Measurements from ENCODE around the gene TIGD7. TPM values are rescaled to one million over a fixed set of nuclear protein-coding genes. Genes with fewer than 3 reads are reported as not detected.
A peak's percentile ranks its signal among the peaks of the same experiment; 100 is the strongest.
"Not testable (repeated sequence)": the region's sequence is repeated elsewhere in the genome, so short reads cannot be mapped to it uniquely, and the experiment has no call there.

TIGD7 gene
- total RNA-seq, 1 donor from 2014 or later = 4.5 TPM

DNA sequence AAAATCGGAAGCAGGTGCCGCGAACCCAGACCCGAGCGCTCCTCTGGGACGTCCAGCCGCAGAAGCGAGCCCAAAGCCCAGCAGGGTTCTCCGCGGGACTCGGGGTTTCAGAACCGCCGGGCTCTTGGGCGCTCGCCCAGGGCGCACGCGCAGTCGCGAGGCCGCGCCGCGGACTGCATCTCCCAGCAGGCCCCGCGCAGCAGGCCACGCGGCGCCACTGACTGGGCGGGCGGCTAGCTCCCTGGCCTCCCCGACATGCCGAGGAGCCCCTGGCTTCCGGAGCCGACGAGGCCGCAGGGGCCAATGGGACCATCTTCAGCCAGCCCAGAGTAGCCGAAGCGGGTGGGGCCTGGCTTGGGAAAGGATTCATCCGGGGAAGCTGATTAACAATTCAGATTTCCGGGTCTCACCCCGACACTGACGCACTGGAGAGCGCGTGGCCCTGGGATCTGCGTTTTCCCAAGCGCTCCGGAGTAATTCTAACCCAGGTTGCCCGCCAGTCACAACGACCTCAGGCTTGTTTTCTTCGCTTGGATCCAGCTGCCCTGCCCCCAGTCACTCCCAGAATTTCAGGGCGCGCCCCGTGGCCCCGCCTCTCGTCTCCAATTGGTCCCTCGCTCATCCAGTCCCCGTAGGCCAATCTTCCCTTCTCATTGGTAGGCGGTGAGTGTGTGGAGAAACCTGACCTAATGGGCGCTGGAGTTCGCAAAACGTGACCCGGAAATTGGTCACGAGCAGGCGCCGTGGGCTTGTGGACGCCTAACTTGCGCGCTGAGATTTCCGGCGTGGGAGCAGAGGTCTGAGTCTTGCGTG, 22.3 kb downstream of the TIGD7 start, which contains the start of gene ZNF263:
Gene ZNF263, plus strand, starts transcription at position 762 of the 813 bp plus-strand sequence. CDS start 328 bp downstream, outside the sequence.
- peak; percentile 99 for DNase-seq (ENCODE audit: low read depth)

DNA sequence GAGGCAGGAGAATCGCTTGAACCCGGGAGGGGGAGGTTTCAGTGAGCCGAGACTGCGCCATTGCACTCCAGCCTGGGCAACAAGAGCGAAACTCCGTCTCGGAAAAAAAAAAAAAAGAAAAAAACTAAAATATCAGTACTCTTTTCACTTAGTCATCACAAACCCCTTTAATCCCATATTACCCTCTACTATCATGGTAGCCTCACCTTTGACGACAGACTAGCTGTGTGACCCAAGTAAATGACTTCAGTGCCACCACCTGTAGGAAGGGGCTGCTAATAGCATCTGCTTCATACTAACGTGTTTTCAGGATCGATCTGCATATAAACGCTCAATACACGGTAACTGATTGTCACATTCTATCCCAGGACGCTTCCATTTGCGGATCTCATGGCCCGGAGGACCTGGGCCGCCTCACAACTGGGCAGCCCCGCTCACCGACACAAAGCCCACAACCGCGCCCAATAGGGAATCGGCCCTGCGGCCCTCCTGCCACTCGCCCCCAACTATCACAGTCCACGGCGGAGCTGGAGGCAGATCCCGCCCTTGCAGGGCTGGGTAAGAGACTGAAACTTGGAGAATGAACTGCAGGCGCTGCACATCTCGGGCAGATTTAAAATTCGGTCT, 23.0 kb downstream of the TIGD7 start:
- DNase-seq (ENCODE audit: low read depth) = no peak

DNA sequence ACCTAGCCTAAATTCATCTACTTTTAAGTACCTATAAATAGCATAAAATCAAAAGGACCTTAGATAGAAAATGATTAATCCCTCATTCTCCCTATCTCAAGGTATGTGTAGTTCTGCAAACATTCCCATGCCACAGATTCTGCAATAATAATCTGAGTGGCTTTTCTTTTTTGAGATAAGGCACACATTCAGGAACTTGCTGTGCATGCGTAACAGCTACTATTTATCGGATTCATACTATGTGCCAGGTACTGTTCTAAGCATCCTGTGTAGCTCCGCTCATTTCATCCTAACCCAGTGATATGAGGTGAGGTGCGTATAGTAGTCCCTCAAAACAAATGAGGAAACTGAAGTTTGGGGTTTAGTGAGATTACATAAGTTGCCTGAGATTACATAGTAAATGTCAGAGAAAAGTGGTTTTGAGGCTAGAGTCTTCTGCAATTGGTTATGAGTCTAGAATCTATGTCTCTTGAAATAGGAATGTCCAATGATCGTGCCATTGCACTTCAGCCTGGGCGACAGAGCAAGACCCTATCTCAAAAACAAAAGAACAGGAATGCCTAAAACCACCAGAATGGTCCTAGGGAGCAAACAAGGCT, 23.9 kb downstream of the TIGD7 start:
- DNase-seq (ENCODE audit: low read depth) = no peak

DNA sequence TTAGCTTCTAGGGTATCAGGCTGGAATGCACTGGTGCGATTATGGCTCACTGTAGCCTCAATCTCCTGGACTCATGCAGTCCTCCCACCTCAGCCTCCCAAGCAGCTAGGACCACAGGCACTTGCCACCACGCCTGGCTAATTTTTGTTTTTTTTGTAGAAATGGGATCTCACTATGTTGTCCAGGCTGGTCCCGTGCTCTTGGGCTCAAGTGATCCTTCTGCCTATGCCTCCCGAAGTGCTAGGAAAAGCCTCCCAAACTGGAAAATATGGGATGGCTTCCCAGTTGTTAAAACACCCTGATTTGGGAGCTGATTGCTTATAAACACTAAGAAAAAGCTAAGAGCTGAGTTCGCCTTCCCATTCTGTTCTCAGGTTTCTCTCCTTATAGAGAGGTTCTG, 28.6 kb downstream of the TIGD7 start:
- DNase-seq (ENCODE audit: low read depth) = no peak

DNA sequence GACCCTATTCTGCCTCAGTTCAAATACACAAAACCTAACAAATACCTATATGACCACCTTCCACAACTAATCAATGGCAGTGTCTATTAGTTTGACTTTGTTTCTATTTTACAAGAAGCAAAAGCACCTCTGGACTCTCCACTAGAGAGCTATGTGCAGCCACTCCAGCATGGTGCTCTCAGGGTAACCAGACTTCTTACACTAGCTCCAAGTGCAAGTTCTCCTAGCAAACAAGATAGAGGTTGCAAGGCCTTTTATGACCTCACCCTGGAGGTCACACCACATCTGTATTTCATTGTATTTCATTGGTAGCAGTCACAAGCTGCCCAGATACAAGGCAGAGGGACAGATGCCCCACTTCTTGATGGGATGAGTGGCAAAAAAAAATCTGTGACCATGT, 30.3 kb downstream of the TIGD7 start:
- DNase-seq (ENCODE audit: low read depth) = no peak

DNA sequence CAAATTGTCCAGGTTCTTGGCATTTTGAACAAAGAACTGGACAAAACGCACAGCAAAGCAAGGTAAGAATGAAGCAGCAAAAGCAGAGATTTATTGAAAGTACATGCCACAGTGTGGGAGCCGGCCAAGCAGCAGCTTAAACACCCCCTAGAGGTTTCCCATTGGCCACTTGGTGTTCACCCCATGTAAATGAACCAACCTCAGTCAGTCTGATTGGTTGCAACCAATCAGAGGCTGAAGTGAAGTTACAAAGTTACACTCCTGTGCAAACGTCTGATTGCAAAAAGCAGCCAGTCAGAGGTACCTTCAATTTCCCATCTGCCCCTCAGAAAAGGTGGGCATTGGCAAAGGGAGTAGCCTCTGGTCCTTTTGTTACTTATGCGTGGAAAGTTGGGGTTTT, 30.7 kb downstream of the TIGD7 start:
- DNase-seq (ENCODE audit: low read depth) = no peak

DNA sequence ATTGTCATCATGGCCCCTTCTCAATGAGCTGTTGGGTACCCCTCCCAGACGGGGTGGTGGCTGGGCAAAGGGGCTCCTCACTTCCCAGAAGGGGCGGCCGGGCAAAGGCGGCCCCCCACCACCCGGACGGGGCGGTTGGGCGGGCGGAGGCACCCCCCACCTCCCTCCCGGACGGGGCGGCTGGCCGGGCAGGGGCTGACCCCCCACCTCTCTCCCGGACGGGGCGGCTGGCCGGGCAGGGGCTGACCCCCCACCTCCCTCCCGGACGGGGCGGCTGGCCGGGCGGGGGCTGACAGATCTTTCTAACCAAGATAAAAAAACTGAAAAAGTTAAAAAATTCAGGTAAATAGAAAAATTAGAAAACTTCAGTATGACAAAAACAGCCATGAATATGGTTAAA, 33.9 kb downstream of the TIGD7 start:
- not testable (repeated sequence) for DNase-seq (ENCODE audit: low read depth)

DNA sequence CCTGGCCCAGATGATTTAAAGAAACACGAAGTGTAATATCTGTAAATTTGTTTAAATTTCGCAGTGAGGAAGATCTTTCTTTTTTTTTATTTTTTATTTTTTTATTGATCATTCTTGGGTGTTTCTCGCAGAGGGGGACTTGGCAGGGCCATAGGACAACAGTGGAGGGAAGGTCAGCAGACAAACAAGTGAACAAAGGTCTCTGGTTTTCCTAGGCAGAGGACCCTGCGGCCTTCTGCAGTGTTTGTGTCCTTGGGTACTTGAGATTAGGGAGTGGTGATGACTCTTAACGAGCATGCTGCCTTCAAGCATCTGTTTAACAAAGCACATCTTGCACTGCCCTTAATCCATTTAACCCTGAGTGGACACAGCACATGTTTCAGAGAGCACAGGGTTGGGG, 34.5 kb downstream of the TIGD7 start:
- DNase-seq (ENCODE audit: low read depth) = not testable (repeated sequence)

DNA sequence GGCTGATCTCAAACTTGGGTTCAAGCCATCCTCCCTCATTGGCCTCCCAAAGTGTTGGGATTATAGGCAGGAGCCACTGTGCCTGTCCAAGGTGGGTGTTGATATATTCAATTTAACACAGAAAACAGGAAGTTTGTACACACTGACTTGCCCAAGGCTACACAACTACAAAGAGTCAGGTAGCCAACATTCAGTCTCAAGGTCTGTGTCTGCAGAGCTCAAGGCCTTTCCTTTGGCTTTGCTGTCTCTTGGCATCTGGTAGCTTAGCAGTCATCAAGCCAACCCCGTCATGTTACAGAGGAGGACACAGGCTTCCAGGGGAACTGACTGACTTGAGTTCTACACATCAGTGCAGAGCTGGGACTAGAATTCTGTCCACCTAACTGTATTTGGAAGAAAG, 36.9 kb downstream of the TIGD7 start:
- no peak for DNase-seq (ENCODE audit: low read depth)

DNA sequence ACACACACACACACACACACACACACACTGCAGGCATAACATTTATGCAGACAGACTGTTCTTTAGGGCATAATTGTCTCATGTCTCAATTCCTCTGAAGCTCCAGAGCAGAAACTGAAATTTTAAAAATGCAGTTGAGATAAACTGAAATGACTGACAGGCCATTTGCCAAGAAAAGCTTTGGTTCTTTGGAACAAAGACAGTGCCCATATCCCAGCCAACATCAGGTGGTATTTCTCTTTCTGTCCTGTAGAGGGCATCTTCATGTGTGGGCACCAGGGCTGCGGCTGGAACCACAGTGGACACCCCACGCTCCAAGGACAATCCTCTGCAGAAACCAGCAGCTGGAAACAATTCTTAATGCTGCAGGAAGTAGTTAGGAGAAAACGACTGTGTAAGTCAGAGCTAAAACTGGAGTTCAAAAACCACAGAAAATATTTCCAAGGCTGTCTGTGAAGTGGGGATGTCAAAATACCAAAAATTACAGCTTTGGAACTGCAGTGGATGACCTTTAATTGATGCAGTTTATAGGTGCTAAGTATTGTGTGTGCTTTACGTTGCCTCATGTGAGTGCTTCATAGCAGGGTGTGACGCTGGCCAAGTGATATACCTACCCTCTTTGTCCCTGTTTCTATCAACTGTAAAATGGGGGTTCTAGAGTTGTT, 38.2 kb downstream of the TIGD7 start:
- peak; percentile 55 for DNase-seq (ENCODE audit: low read depth)

DNA sequence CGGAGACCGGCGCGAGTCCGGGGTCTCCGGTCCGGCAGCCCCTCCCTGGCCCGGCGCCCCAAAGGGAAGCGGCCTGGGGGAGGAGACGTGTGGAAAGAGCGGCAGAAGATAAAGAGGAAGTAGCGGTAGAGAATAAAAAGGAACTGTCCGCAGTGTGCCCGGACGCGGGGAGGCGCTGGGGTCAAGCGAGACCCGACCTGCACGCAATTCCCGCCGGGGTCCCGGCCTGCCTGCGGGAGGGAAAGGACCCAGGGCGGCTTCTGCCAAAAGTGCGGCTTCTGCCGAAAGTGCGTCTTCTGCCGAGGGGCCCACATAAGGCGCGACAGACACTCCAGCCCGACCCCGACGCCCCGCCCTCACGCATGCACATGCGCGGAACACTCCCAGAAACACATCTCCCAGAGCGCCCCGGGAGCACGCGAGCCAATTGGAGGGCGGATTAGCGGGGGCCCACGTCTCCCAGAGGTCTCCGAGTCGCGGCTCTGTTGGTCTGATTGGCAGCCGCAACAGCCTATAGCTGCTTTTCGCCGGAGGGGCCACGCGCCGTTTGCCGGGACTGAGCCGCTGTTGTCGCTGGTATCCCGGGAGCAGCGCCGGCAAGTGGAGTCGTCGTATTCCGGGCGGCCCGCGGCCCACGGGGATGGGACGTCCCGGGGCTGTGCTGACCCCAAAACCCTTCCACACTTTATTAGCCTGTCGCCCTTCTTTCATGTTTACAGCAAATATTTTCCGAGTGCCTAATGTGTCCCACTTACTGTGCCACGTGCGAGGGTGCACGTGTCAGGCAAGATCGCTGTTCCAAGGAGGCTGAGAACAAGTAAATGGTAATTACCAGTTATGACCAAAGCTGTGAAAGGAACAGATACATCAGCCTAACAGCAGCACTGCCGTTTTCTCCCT, 40.8 kb downstream of the TIGD7 start:
- DNase-seq (ENCODE audit: low read depth) = peak; percentile 99

DNA sequence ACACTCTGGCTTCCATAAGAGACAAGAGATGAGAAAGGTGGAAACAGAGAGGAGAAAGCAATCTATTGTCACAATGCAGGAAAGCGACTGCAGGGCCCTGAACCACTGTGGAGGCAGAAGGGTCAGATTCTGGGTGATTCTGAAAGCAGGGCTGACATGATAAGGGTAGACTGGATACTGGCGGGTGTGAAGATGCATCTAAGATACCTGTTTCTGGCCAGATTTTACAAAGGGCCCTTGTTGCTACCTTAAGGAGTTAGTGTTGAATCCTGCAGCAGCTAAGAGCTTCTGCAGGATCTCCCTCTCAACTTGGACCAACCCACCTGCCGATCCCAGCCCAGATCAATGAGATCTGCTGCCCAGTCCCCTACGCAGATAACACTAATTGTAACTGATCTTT, 42.7 kb downstream of the TIGD7 start:
- no peak for DNase-seq (ENCODE audit: low read depth)

DNA sequence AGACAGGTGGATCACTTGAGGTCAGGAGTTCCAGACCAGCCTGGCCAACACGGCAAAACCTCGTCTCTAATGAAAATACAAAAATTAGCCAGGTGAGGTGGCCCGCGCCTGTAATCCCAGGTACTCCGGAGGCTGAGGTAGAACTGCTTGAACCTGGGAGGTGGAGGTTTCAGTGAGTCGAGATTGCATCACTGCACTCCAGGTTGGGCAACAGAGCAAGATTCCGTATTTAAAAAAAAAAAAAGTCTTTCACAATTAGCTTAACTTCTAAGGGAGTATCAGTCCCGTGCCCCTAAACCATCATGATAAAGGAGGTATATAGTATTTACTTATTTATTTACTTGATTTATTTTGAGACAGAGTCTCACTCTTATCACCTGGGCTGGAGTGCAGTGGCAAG, 45.4 kb downstream of the TIGD7 start:
- no peak for DNase-seq (ENCODE audit: low read depth)

DNA sequence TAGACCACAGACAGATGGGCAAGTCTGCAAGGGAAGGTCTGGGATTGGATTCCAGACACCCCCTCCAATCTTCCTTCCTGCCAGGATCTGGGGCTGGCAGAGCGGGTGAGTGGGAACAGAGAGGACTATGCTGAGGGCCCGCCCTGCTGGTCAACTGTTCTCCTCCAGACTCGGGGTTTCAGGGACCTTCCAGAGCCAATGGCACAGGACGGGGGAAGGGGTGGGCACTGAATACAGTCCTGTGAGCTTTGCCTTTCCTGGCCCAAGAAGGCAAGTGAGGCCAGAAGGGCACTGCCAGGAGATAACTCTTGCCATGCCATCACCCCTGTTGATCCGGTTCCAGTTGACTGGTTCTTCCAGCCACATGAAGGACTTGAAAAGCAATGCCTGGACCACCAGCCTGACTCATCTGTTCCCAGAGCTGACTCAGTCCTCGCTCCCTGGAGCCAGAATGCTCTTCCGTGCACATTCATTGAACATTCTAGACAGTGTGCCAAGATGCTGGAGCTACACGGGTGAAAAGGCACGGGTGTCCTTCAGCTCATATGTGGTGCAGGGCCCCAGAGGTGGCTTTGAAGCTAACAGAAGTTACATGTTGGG, 48.3 kb downstream of the TIGD7 start:
- peak; percentile 19 for DNase-seq (ENCODE audit: low read depth)

DNA sequence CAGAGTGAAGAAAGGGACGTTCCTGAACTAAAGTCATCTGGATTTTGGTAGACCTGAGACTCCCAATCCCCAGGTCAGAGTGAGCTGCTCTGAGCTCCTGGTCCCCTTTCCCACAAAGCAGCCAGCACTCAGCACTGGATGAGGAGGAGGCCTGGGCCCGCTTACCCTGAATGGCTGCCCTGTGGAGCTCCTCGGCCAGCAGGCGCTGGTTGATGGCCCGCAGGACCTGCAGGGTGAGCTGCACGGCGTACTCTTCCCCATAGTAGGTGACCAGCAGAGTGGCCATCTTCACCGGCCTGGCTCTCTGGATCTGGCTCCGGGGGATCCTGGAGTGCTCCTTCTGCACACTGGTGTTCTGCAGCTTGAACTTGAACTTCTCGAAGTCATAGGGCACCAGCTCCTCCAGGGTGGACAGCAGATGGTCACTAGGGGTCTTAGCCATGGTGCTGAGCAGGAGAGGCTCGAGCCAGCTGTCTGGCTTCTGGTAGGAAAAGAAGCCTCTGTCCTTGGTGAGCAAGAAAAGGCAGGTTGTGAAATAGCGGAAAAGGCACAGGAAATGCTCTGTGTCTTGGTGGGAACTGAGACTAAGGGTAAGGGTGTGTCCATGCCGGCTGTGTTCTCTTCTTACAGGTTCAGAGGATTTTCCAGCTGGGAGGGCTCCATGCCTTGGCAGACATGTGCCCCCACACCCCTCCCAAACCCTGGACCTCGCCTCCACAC, 48.9 kb downstream of the TIGD7 start, which contains the start of gene MEFV:
Gene MEFV, minus strand, starts transcription at position 488 of the 720 bp plus-strand sequence. Its CDS starts 46 bp downstream, at position 442.
- DNase-seq (ENCODE audit: low read depth) = peak; percentile 51

DNA sequence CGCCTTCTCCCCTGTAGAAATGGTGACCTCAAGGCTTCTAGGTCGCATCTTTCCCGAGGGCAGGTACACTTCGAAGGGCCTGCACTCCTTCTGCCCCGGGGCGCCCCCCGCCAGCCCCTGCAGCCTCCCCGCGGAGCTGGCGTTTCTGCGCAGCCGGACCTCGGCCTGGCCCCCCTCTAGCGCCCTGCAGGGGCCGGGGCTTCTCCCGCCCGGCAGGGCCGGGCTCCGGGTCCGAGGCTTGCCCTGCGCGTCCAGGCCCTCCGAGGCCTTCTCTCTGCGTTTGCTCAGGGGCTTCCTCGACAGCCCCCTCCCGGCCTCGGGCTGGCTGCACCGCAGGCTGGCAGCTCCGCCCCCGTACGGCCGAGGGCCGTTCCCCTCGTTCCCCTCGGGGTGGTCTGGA, 50.9 kb downstream of the TIGD7 start:
- no peak for DNase-seq (ENCODE audit: low read depth)

DNA sequence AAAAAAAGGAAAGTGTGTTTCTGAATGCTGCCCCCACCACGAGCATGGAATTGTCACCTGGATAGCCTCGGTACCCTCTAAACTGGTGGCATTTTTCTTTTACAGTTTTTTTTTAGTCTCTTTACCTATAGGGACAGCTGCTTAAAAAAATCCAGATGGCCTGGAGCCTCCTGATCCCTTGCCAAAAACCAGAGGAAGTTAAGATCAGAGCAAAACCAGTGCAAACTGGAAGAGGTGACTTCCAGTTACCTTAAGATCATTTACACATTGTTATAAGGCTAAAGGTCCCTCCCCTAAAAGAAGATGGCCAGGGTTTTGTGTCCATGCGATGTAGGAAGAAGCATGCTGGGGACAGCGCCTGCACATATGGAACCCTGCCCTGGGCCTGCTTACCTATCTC, 52.3 kb downstream of the TIGD7 start:
- no peak for DNase-seq (ENCODE audit: low read depth)

DNA sequence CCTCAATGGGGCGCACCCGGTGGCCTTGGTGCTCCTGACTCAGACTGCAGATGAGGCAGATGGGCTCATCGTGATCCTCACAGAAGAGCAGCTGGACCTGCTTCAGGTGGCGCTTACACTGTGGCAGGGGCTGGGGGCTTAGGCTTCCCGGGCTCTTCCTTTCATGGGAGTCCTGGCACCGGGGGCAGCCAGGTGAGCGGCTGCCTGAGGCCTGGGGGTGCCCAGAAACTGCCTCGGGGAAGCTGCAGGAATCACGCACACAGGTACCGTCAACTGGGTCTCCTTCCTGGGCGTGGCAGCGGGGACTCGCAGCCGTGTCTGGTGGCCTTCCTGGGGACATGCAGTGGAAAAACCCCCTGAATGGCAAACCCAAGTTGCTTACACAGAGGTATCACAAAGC, 55.8 kb downstream of the TIGD7 start:
- DNase-seq (ENCODE audit: low read depth) = no peak

DNA sequence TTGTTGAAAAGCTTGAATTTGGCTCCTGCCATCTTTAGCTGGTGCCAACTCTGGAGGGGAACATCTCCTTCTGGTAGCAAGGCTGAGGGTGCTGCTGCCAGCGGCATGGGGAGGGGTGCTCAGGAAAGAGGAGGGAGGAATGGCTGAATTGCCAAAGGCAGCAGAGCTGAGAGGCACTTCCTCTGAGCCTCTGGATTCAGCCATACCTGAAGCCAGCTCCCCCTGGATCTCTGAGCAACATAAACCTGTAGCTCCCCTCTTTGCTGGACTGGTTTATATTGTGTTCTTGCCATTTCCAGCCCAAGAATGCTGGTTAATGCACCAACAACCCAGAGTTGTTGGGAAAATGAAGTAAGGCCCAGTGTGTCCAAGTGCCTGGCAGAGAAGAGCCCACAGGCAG, 56.2 kb downstream of the TIGD7 start:
- DNase-seq (ENCODE audit: low read depth) = no peak

Measured in myocyte (in vitro differentiated cells).